Transverse colon (tissue), 4 donors: ENCODE data around the gene LENG1. TPM values are rescaled to one million over a fixed set of nuclear protein-coding genes. Genes with fewer than 3 reads are reported as not detected.

Experiments
- DNase-seq: peaks from one replicate; pipeline ENCODE4 v3.0.0-alpha.2; 2019
- H3K27ac ChIP-seq, 4 donors: fragments of 200-600 bp; sonication (generic); 2 replicates each; pipeline ENCODE4 v1.5.1; 2016 to 2018; ENCODE audit warnings: inconsistent platforms in 4 of 4
- H3K27me3 ChIP-seq: fragments of 200-600 bp; sonication (generic); 2 replicates; pipeline ENCODE4 v1.5.1; 2017; ENCODE audit warnings: inconsistent platforms
- H3K36me3 ChIP-seq, 4 donors: fragments of 200-600 bp; sonication (generic); 2 replicates each; pipeline ENCODE4 v1.5.1; 2017 to 2019; ENCODE audit warnings: inconsistent platforms in 4 of 4
- H3K4me1 ChIP-seq, 4 donors: fragments of 200-600 bp; sonication (generic); 2 replicates each; pipeline ENCODE4 v1.5.1; 2017 to 2020; ENCODE audit warnings: inconsistent platforms in 4 of 4
- H3K4me3 ChIP-seq, 4 donors: fragments of 200-600 bp; sonication (generic); 1 replicate in 1 of 4; 2 replicates in 3 of 4; pipeline versions ENCODE4 v1.5.1 to v1.6.1; 2017 to 2019; ENCODE audit warnings: inconsistent platforms in 4 of 4
- H3K9me3 ChIP-seq, 2 donors: fragments of 200-600 bp; sonication (generic); 2 replicates each; pipeline ENCODE4 v1.5.1; 2017 to 2019; ENCODE audit warnings: inconsistent platforms in 2 of 2
- CTCF ChIP-seq, 5 experiments: fragments of 200-600 bp in 3 of 5; fragments of 450-650 bp in 2 of 5; sonication (generic) in 3 of 5; IDR thresholded peaks; 1 replicate in 2 of 5; 2 replicates in 3 of 5; pipeline ENCODE4 v1.5.1; 2016 to 2017; ENCODE audit warnings: antibody characterized with exemption in 5 of 5, inconsistent platforms in 3 of 5, mild to moderate bottlenecking in 2 of 5, moderate library complexity in 1 of 5
- EP300 ChIP-seq: sonication (generic); formaldehyde crosslinking; IDR thresholded peaks from one replicate; pipeline ENCODE4 v1.6.1; 2017; ENCODE audit warnings: antibody characterized with exemption, low read depth
- POLR2A ChIP-seq: fragments of 450-650 bp; IDR thresholded peaks from one replicate; pipeline ENCODE4 v1.6.1; 2016; ENCODE audit warnings: antibody characterized with exemption, mild to moderate bottlenecking, moderate library complexity
- POLR2AphosphoS5 ChIP-seq, 3 donors: sonication (generic); formaldehyde crosslinking; IDR thresholded peaks; one replicate each; pipeline ENCODE4 v1.6.1; 2016; ENCODE audit warnings: antibody characterized with exemption in 3 of 3
- WGBS, 2 donors: methylation state at CpG; one replicate each; pipeline ENCODE4 v1.1.5; 2018; ENCODE audit warnings: low coverage in 1 of 2; 5-methylcytosine and 5-hydroxymethylcytosine counted together
- in situ Hi-C, 4 donors: fragments of 200-750 bp; cut with MboI; loops; one replicate each; pipeline versions ENCODE4 v1.15.0 to v1.15.1; 2017; ENCODE audit warnings: low sequenced_read_pairs in 3 of 4, low pct_ligation_motif_present in 1 of 4, low pct_unique_long_range_greater_than_20kb in 1 of 4
- intact Hi-C: fragments of 100-400 bp; cut with DNase I; formaldehyde crosslinking; loops from one replicate; pipeline ENCODE4 v1.15.1; 2023; ENCODE audit warnings: low total_unique reads
- total RNA-seq, 4 donors: library from RNA; depleted of rRNA; stranded (reverse); fragments of >200 nt; gene quantifications; one replicate each; pipeline ENCODE4 v1.1.0, GENCODE V29; 2016

LENG1 gene
- total RNA-seq, 4 donors from 2014 or later: 3.4 to 11.1 (median 5.8) TPM

GRCh38 chr19:54105796-54106195 lies 53.7 kb downstream of the LENG1 start:
- H3K36me3 ChIP-seq: peaks cover 0 to 34% (median 11%) of the 10 kb centered on the region in 4 donors
- in situ Hi-C loops (no loop called here), intact Hi-C loops (no loop called here)
- no peaks in the 10 kb centered on the region for H3K27me3 ChIP-seq
- 60 to 94% methylated on average over 1 to 10 of the region's 10 CpGs for WGBS, 2 donors
- no peak overlapping the region for H3K27ac ChIP-seq
- H3K9me3 ChIP-seq: no peaks in the 10 kb centered on the region
- TF ChIP-seq POLR2A (no peak), POLR2AphosphoS5 (IDR thresholded peaks at IDR 0.05) (no peak), EP300 (no peak), CTCF (IDR thresholded peaks at IDR 0.05) (no peak)
- H3K4me3 ChIP-seq: no peak overlapping the region
- H3K4me1 ChIP-seq: peaks cover 0 to 22% (median 10%) of the 10 kb centered on the region in 4 donors
- DNase-seq: no peak

Other genes with a start within 250 kb of the LENG1 start
- gene CACNG8, start 196.8 kb downstream of the LENG1 start, total RNA-seq: not detected
- not detected for gene CACNG6, start 168.1 kb downstream of the LENG1 start, total RNA-seq
- gene VSTM1, start 95.8 kb downstream of the LENG1 start, total RNA-seq: not detected
- not detected for gene TARM1, start 78.4 kb downstream of the LENG1 start, total RNA-seq
- gene OSCAR, start 58.9 kb downstream of the LENG1 start, total RNA-seq: 1 to 10 TPM in 1 of 4 donors, under 1 TPM in 2, not detected in 1; 0.27 to 3.2 (median 0.75) TPM
- 100 to 1,000 TPM in 2 of 4 donors, 10 to 100 TPM in 2; 25.4 to 316 (median 97.3) TPM for gene NDUFA3, start 56.9 kb downstream of the LENG1 start, total RNA-seq
- gene TFPT, start 44.1 kb downstream of the LENG1 start, total RNA-seq: 10 to 100 TPM in 3 of 4 donors, 1 to 10 TPM in 1; 9.8 to 25.8 (median 14.0) TPM
- 10 to 100 TPM; 24.7 to 50.5 (median 34.9) TPM for gene PRPF31, start 44.0 kb downstream of the LENG1 start, total RNA-seq
- 10 to 100 TPM; 28.1 to 85.7 (median 32.1) TPM for gene CNOT3, start 22.0 kb downstream of the LENG1 start, total RNA-seq
- gene TMC4, start 13.4 kb upstream of the LENG1 start, total RNA-seq: 100 to 1,000 TPM in 3 of 4 donors, 10 to 100 TPM in 1; 91.5 to 386 (median 180) TPM
- gene MBOAT7, start 29.9 kb upstream of the LENG1 start, total RNA-seq: 100 to 1,000 TPM; 180 to 249 (median 218) TPM
- gene TSEN34, start 31.6 kb upstream of the LENG1 start, total RNA-seq: 100 to 1,000 TPM in 1 of 4 donors, 10 to 100 TPM in 3; 62.0 to 138 (median 65.9) TPM
- 1,000 to 10,000 TPM in 3 of 4 donors, 100 to 1,000 TPM in 1; 912 to 1,639 (median 1,317) TPM for gene RPS9, start 41.1 kb upstream of the LENG1 start, total RNA-seq
- 1 to 10 TPM; 2.2 to 7.6 (median 4.6) TPM for gene LILRB3, start 63.3 kb upstream of the LENG1 start, total RNA-seq
- 1 to 10 TPM in 2 of 4 donors, under 1 TPM in 1, not detected in 1; 0.79 to 1.4 (median 1.1) TPM for gene LILRA6, start 83.1 kb upstream of the LENG1 start, total RNA-seq
- gene LILRB5, start 97.6 kb upstream of the LENG1 start, total RNA-seq: 10 to 100 TPM in 1 of 4 donors, 1 to 10 TPM in 3; 8.3 to 10.7 (median 9.1) TPM
- 1 to 10 TPM; 1.6 to 3.4 (median 2.1) TPM for gene LILRB2, start 121.4 kb upstream of the LENG1 start, total RNA-seq
- 1 to 10 TPM in 2 of 4 donors, not detected in 2; 1.6 TPM for gene LILRA5, start 153.4 kb upstream of the LENG1 start, total RNA-seq
- under 1 TPM in 2 of 4 donors, not detected in 2; 0.14 to 0.79 TPM for gene LILRA4, start 179.4 kb upstream of the LENG1 start, total RNA-seq
- gene LAIR1, start 205.2 kb upstream of the LENG1 start, total RNA-seq: 10 to 100 TPM in 2 of 4 donors, 1 to 10 TPM in 2; 1.9 to 18.4 (median 7.3) TPM